NB4 (cell line): ENCODE measurements around the gene CELF4.

Source experiments
- DNase-seq: peaks from one replicate; pipeline ENCODE4 v3.0.0; 2010; ENCODE audit warnings: low read depth
- H3K4me3 ChIP-seq: one replicate; pipeline ENCODE4 v1.5.1; 2011; ENCODE audit warnings: mild to moderate bottlenecking, low read depth, low read length, moderate library complexity
- MYC ChIP-seq: IDR thresholded peaks from 2 replicates; pipeline ENCODE4 v1.6.1; 2011; ENCODE audit warnings: low read depth, low read length
- POLR2A ChIP-seq: IDR thresholded peaks from 2 replicates; pipeline ENCODE4 v1.6.1; 2011; ENCODE audit warnings: mild to moderate bottlenecking; ENCODE audit not compliant: insufficient read length; ENCODE audit errors: extremely low read depth
- TF ChIP-seq, protein P1 (sequence below): IDR thresholded peaks from 2 replicates; pipeline ENCODE4 v1.6.1; 2011; ENCODE audit warnings: low read depth, low read length
- TF ChIP-seq, protein P2 (sequence below): IDR thresholded peaks from one replicate; pipeline ENCODE4 v1.5.1; 2012; ENCODE audit warnings: low read depth, low read length

CELF4 gene

DNA sequence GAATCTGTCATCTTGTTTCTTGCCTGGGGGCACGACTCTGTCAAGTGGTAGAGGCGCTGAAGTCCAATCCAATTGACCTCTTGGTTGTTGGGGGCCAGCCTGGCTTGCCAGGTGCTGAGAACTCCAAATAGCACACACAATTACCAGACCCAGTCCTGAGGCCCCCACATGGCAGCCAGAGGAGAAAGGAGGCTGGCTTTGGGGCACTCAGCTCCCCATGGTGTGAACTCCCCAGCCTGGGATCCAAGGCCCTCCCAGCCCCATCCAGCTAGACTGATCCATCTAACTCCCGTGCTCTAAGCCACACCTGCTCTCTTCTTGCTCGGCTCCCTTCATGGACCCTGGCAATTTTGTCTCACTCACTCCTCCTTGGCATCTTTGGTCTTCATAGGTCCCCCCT is 170.0 kb downstream of the CELF4 start:
- H3K4me3 ChIP-seq: no peak overlapping the region
- no peak for DNase-seq
- TF ChIP-seq POLR2A: no peak
- TF ChIP-seq, protein P1, sequence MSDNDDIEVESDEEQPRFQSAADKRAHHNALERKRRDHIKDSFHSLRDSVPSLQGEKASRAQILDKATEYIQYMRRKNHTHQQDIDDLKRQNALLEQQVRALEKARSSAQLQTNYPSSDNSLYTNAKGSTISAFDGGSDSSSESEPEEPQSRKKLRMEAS: no peak
- no peak for TF ChIP-seq MYC
- TF ChIP-seq, protein P2, sequence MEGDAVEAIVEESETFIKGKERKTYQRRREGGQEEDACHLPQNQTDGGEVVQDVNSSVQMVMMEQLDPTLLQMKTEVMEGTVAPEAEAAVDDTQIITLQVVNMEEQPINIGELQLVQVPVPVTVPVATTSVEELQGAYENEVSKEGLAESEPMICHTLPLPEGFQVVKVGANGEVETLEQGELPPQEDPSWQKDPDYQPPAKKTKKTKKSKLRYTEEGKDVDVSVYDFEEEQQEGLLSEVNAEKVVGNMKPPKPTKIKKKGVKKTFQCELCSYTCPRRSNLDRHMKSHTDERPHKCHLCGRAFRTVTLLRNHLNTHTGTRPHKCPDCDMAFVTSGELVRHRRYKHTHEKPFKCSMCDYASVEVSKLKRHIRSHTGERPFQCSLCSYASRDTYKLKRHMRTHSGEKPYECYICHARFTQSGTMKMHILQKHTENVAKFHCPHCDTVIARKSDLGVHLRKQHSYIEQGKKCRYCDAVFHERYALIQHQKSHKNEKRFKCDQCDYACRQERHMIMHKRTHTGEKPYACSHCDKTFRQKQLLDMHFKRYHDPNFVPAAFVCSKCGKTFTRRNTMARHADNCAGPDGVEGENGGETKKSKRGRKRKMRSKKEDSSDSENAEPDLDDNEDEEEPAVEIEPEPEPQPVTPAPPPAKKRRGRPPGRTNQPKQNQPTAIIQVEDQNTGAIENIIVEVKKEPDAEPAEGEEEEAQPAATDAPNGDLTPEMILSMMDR: no peak

DNA sequence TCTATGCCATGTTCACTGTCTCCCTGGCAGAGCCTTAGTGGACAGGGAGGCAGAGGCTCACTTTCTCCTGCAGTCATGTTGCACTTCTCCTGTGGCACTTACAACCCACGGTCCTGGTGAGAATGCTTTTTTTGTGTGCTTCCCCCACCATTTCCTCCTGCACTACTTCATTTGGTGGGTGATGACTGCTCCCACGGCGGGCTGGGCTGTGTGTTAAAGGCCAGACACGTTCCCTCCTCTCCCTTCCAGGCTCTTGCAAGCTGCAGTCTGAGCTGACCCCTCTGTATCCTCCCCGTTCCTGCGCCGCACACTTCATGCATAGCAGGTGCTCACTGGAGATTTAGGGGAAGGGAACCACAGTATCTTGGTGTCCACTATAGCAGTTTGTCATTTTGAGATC is 170.5 kb downstream of the CELF4 start:
- no peak overlapping the region for H3K4me3 ChIP-seq
- DNase-seq: no peak
- TF ChIP-seq POLR2A (no peak), MYC (no peak)
- TF ChIP-seq, protein P1: no peak

DNA sequence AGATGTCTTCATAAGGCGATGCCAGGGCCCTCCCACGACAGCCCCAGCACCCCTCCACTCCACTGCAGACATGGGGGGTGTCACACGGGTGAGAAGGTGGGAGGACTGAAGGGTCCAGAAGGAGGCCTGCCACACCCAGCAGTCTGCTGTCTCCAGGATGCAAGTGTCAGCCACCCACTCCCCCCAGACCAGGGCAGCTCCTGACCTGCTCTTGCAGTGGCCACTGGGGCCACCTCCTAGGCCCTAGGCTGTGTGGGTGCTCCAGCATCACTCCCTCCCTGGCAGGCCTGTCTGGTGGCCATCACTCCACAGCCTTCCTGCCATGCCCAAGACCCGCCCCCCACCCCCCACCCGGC is 171.0 kb downstream of the CELF4 start:
- no peak for DNase-seq

DNA sequence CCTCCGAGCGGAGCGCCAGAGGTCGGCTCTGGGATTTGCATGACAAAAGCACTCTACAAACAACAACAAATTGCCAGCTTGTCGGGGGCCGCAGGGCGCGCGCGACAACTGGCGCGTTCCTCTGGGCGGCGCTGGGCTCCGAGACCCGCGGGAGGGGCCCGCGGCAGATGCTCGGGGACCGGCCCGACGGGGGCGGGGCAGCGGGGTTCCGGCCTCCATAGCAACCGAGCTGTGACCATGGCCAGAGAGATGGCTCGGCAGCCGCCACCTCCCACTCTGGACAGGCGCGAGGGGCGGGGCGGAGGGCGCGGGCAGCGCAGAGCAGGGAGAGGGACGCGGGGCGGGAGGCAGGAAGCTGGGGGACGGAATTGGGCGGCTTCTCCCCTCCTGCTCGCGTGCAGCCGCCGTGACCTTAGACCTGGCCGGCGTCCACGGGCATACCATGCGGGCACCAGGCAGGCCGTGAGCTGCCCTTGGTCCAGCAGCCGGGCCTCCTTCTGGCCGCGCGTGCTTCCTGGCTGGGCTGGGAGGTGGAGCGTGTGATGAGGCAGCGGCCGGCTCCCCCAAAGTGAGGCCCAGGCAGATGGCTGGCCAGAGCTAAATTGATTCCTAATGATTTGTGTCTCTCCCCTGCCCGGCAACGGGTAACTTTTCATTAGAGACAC is 171.5 kb downstream of the CELF4 start:
- DNase-seq: no peak
- no peak for TF ChIP-seq MYC
- TF ChIP-seq, protein P1: no peak
- no peak overlapping the region for H3K4me3 ChIP-seq

More for the DNA sequence above, 171.0 kb downstream of the CELF4 start:
- TF ChIP-seq, protein P1: no peak
- no peak overlapping the region for H3K4me3 ChIP-seq

DNA sequence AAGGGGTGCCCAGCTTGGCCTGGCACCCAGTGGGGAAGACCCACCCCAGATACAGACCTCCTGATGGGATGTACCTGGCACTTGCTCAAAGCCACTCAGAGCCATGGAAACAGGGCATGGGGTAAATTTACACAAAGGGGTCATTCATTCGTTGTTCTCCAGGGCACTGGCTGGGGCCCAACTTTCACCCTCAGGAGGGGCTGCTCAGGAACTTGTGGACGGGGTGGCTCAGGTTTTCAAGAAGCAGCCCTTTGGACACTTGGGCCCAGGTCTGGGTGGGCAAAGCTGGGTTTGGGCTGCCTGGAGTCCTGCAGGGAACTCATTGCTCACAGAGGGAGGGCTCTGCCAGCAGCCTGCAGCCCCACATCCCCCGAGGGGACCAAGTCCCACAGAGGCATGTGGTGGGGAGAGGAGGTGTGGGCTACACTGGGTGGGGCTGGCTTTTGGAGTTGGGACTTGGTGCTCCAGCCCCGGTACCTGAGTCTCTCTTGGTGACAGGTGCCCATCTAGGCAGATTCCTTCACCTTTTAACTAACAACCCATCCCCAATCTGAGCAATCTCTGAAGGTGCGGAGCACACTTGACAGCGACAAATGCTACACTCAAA is 172.3 kb downstream of the CELF4 start:
- TF ChIP-seq MYC (no peak), POLR2A (no peak)
- TF ChIP-seq, protein P2: no peak
- TF ChIP-seq, protein P1: no peak
- no peak for DNase-seq
- no peak overlapping the region for H3K4me3 ChIP-seq

DNA sequence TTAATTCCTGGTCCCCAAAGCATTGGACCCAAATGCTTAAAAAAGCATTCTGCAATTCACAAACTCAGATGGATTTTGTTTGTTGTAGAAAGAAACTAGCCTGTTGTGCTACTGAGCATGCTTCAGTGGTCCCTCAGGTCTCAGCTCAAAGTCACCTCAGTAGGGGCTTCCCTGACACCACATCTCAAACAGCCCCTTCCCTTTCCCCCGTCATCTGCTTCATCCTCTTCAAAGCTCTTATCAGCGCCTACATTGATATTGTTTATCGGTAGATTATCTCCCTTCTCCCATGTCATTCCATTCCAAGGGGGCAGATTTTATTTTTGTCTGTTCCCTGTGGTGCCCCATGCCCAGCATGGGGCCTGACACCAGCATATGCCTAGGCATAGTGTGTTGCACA is 172.9 kb downstream of the CELF4 start:
- no peak for DNase-seq
- TF ChIP-seq MYC (no peak), POLR2A (no peak)
- TF ChIP-seq, protein P1: no peak
- TF ChIP-seq, protein P2: no peak
- H3K4me3 ChIP-seq: no peak overlapping the region

DNA sequence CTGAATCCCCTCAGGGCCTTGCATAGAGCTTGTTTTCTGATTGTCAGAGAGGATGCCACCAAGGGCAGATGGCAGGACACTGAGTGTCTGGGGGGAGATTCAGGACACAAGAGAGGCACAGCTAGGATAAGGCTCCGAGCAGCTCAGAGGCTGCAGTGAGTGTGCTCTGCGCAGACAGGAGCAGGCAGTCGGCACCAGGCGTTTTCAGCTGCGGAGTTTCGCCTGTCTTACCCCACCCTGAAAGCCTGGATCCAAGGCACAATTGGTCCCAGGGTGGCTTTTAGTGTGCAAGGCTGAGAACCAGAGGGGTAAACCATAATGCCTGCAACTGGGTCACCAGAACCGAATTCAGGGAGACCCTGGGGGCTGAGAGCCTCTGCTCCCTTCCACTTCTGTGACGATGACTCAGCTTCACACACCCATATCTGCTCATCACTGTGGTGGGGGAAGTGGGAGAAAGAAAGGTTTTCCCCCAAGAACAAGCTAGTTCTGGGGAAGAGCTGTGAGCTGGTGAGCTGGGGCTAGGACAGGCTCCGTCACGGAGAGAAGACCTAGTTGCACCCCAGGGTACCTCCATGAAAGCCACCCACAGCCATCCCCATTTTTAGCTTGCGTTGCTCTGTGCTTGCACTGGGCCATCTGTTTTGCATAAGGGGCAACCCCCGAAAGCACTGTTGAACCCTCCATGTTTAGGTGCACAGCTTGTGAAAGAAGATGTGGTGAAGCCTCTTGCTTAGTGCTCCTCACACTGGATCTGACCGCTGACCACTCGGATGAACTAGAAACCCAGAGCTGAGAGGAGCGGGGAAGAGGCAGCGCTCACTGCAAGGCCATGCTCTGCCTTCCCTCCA is 173.7 kb downstream of the CELF4 start:
- TF ChIP-seq, protein P1: no peak
- no peak for TF ChIP-seq POLR2A
- TF ChIP-seq, protein P2: no peak
- no peak for TF ChIP-seq MYC

More for the DNA sequence above, 173.7 kb downstream of the CELF4 start:
- no peak for DNase-seq
- H3K4me3 ChIP-seq: no peak overlapping the region
